Choroid plexus epithelial cell (primary cell): ENCODE data around the gene MRPL49.

ENCODE experiments used
- DNase-seq: peaks from one replicate; pipeline ENCODE4 v3.0.0-alpha.2; 2010; ENCODE audit warnings: low read depth
- H3K4me3 ChIP-seq: 2 replicates; pipeline ENCODE4 v1.5.1; 2011; ENCODE audit warnings: low read depth, mild to moderate bottlenecking, control low read depth, low read length, moderate library complexity
- CTCF ChIP-seq: conservative IDR thresholded peaks from 2 replicates; pipeline ENCODE4 v1.5.1; 2011; ENCODE audit warnings: low read depth, mild to moderate bottlenecking, control low read depth, inconsistent platforms, low read length, moderate library complexity

MRPL49 gene

DNA sequence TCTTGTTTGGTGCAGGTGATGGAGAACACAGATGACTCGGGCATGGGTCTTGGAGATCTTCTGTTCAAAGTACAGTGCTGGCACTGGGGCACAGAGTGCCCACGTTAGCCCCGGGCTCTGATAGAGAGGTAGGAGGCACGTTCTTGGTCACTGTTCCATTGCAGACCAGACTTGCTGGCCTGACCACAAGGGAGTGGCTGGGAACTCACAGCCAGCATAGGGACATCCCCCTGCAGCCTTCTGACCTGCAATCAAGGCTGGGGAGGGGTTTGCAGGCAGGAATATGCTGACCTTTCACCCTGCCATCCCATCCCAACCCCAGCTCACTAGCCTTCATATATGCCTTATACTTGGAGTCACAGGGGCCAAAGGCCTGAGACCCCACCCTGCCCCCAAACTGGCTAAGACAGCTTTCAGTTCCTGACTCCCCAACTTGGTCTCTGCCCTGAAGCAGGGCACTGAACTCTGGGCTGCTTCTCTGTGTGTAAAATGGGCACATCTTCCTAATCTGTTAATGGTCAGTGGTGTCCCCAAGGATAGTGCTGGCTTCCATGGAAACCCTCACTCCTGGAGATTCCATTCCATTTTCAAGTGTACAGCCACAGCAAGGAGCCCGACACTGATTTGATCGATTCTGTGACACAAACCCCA lies 4.6 kb downstream of the MRPL49 start:
- H3K4me3 ChIP-seq = no peak overlapping the region
- DNase-seq = no peak
- TF ChIP-seq CTCF = no peak

- DNase-seq = no peak
- TF ChIP-seq CTCF = no peak
- H3K4me3 ChIP-seq = no peak overlapping the region
Measured at GRCh38 chr11:65127473-65128181, 5.5 kb downstream of the MRPL49 start.

DNA sequence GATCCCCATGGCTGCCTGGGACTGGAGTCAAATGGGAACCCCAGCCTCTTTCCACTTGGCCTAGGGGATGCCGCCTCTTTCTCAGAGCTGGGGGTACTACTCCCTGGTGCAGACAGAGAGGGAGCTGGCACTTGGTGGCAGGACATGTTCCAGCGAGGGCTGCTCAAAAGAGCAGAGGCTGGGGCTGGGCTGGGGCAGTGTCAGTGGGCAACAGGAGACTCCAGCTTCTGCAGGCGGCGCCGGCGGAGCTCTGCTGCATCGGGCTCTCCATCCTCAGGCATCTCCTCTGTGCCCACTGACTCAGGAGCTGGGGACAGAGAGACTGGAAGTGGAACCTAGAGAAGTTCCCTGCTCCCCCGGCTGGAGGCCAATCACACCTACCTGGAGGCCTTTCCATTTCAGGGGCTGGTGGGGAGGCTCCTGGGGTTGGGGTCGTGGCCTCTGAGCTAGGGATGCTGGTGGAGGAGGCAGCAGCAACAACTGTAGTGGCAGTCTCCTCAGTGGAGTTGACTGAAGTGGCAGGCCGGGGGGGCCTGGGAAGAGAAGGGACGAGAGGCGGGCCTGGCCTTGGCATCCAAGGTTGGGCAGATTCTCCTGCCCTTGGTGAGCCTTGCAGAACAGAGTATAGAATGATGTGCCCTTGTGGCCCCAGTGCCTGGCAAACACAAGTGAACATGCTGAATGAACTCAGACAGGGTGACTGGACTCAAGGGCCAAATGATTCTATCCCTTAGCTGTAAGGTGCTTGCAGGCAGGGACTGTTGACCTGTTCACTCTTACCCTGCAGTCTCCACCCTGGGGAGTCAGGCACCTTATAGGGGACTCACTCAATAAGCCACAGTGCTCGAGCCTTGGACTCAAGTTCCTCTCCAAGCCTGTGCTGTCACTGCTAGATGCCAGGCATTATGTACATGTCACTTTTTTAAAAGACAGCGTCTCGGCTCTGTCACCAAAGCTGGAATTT lies 6.3 kb downstream of the MRPL49 start:
- TF ChIP-seq CTCF = no peak
- no peak for DNase-seq
- H3K4me3 ChIP-seq = no peak overlapping the region

GRCh38 chr11:65129649-65130441 lies 7.7 kb downstream of the MRPL49 start:
- no peak for DNase-seq
- TF ChIP-seq CTCF = peak; percentile 3

DNA sequence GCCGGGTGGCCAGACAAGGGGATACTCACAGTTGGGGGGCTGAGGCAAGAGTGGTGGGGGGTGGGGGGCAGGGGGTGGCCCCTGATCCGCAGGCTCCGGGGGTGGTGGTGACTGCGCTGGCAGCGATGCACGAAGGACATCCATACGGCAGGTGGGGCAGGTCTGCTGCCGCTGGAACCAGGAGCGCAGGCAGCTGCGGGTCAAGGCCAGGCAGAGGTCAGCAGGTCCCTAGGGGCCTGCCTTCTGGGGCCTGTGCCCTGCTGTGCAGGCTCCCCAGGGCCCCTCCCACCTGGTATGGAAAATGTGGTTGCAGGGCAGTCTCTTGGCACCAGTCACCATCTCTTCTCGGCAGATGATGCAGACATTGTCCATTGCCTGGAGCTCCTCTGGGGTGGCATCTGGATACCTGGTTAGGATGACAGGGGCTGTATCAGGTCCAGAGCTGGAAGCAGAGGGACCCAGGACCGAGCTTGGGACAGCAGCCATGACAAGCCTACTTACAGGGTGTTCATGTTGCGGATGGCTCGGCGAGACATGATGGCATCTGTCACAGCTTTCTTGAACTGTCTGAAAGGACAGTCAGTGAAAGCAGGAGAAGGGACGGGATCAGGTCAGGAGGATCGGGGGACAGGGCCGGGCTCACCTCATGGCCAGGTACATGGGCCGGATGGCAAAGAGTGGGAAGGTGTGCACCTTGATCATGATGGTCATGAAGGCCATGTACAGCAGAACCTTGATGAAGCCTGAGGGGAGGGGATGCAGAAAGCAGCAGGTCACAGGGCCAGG lies 8.7 kb downstream of the MRPL49 start:
- TF ChIP-seq CTCF = no peak
- DNase-seq = no peak
- H3K4me3 ChIP-seq = no peak overlapping the region

More at GRCh38 chr11:65129649-65130441, 7.7 kb downstream of the MRPL49 start:
- no peak overlapping the region for H3K4me3 ChIP-seq

DNA sequence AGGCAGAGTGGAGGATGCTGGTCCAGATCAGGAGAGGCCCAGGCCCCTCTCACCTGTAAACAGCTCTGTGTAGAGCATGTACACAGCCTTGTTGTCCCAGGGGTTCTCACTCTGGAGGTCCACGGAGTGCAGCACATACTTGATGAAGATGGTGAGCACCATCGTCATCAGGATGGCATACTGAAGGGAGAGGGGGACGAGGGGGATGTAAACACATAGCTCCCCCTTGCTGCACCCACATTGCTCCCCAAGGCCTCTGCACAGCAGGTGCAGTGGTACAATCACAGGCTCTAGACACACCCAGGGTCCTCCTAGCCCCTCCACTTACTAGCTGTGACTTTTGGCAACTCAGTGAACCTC lies 9.3 kb downstream of the MRPL49 start:
- H3K4me3 ChIP-seq = no peak overlapping the region
- DNase-seq = no peak

More for the DNA sequence above, 9.3 kb downstream of the MRPL49 start:
- TF ChIP-seq CTCF = no peak
